PC-9 (cell line): ENCODE results near the gene GBP3. TPM values are rescaled to one million over a fixed set of nuclear protein-coding genes. Genes with fewer than 3 reads are reported as not detected.
"Not testable (repeated sequence)": the region's sequence is repeated elsewhere in the genome, so short reads cannot be mapped to it uniquely, and the experiment has no call there.

ENCODE experiments used
- BruUV-seq: library from RNA; stranded (reverse); fragments of 400-500 nt; replicated peaks from 2 replicates; lab custom pipeline; 2021; lab: Mats Ljungman, UMichigan
- CTCF ChIA-PET: fragments of 300-600 bp; sonication (Branson Sonifier 250); formaldehyde crosslinking; loops from one replicate; lab custom pipeline; 2022; ENCODE audit warnings: antibody characterized with exemption; lab: Charles Lee
- POLR2A ChIA-PET: fragments of 300-600 bp; sonication (Branson Sonifier 250); formaldehyde crosslinking; loops from one replicate; lab custom pipeline; 2022; ENCODE audit warnings: antibody characterized with exemption; ENCODE audit not compliant: unreplicated experiment; lab: Charles Lee
- DNase-seq, 2 experiments: peaks; one replicate each; pipeline versions ENCODE4 v3.0.0 to v3.0.0-alpha.2; 2015 to 2022; ENCODE audit warnings: mixed read lengths in 1 of 2
- H2AFZ ChIP-seq: fragments of 200-600 bp; sonication (generic); 2 replicates; pipeline ENCODE4 v1.8.1; 2017; ENCODE audit warnings: antibody characterized with exemption
- H3F3A ChIP-seq: fragments of 200-600 bp; sonication (generic); 2 replicates; pipeline ENCODE4 v1.8.1; 2017; ENCODE audit warnings: antibody characterized with exemption, mild to moderate bottlenecking, low read depth; ENCODE audit not compliant: insufficient read depth
- H3K27ac ChIP-seq: fragments of 200-600 bp; sonication (generic); 2 replicates; pipeline ENCODE4 v1.6.1; 2016; ENCODE audit warnings: mixed run types
- H3K27me3 ChIP-seq: fragments of 200-600 bp; sonication (generic); 2 replicates; pipeline ENCODE4 v1.6.1; 2016; ENCODE audit warnings: low read depth, mixed run types; ENCODE audit not compliant: insufficient read depth
- H3K36me3 ChIP-seq: fragments of 200-600 bp; sonication (generic); 2 replicates; pipeline ENCODE4 v1.6.1; 2016; ENCODE audit warnings: low read depth, mixed run types
- H3K4me1 ChIP-seq: fragments of 200-600 bp; sonication (generic); replicated peaks from 2 replicates; pipeline ENCODE4 v1.6.1; 2016; ENCODE audit warnings: mixed run types; ENCODE audit not compliant: insufficient read depth
- H3K4me2 ChIP-seq: fragments of 200-600 bp; sonication (generic); 2 replicates; pipeline ENCODE4 v1.6.1; 2017; ENCODE audit warnings: mixed run types
- H3K4me3 ChIP-seq: fragments of 200-600 bp; sonication (generic); 2 replicates; pipeline ENCODE4 v1.6.1; 2016; ENCODE audit warnings: mixed run types
- H3K79me2 ChIP-seq: fragments of 200-600 bp; sonication (generic); 2 replicates; pipeline ENCODE4 v1.6.1; 2017; ENCODE audit warnings: low read depth, mixed run types
- H3K9me2 ChIP-seq: fragments of 200-600 bp; sonication (generic); 2 replicates; pipeline ENCODE4 v1.8.1; 2017; ENCODE audit warnings: mild to moderate bottlenecking; ENCODE audit not compliant: insufficient read depth
- H3K9me3 ChIP-seq: fragments of 200-600 bp; sonication (generic); 2 replicates; pipeline ENCODE4 v1.8.1; 2016; ENCODE audit warnings: low read depth; ENCODE audit not compliant: insufficient read depth
- H4K20me1 ChIP-seq: fragments of 200-600 bp; sonication (generic); 2 replicates; pipeline ENCODE4 v1.8.1; 2017; ENCODE audit not compliant: insufficient read depth
- CTCF ChIP-seq: fragments of 200-600 bp; sonication (generic); conservative IDR thresholded peaks from 2 replicates; pipeline ENCODE4 v1.6.1; 2017; ENCODE audit warnings: mixed run types, antibody characterized with exemption, mild to moderate bottlenecking, moderate library complexity
- EZH2 ChIP-seq: fragments of 200-600 bp; sonication (generic); IDR thresholded peaks from 2 replicates; pipeline ENCODE4 v1.8.0; 2017; ENCODE audit warnings: antibody characterized with exemption, low read depth
- intact Hi-C: fragments of 100-400 bp; cut with micrococcal nuclease; formaldehyde crosslinking; loops from one replicate; pipeline ENCODE4 v1.10.0; 2022; ENCODE audit not compliant: unreplicated experiment
- total RNA-seq: library from RNA; stranded (reverse); gene quantifications from 2 replicates; pipeline ENCODE4 v1.2.3, GENCODE V29; 2021

The GBP3 gene
- total RNA-seq, 1 experiment from 2014 or later: 22.6 TPM

- Histone ChIP-seq H2AFZ (peak overlapping the region; percentile 79), H3K4me1 (peaks cover 38% of the 10 kb centered on the region), H4K20me1 (no peaks in the 10 kb centered on the region), H3K4me2 (peak overlapping the region; percentile 80), H3K9me3 (no peaks in the 10 kb centered on the region), H3K4me3 (peak overlapping the region; percentile 57), H3F3A (peaks cover 28% of the 10 kb centered on the region), H3K9me2 (no peaks in the 10 kb centered on the region), H3K36me3 (0 out of 2 replicates have a peak, but pooled peaks cover 10% of the 10 kb centered on the region), H3K27me3 (no peaks in the 10 kb centered on the region), H3K79me2 (peaks cover 12% of the 10 kb centered on the region), H3K27ac (peak overlapping the region; percentile 78)
- DNase-seq: no peak
- intact Hi-C loops: loop anchor here (2.0 kb wide), 1 partner anchor 42 kb away; the partner anchor contains the start of gene GBP1
- POLR2A ChIA-PET: interaction anchor here (0.9 kb wide), 1 partner anchor 94 kb away, joined by 6 read pairs; no protein-coding TSS in a partner anchor
- TF ChIP-seq EZH2 (no peak), CTCF (no peak)
- BruUV-seq: no TSS peak
- CTCF ChIA-PET: interaction anchor here (0.6 kb wide), 1 partner anchor 1758 kb away, joined by 3 read pairs; no protein-coding TSS in a partner anchor
Measured at GRCh38 chr1:89023026-89023425, 360 bp upstream of the GBP3 start.

- Histone ChIP-seq H3F3A (peaks cover 28% of the 10 kb centered on the region), H3K27ac (peak overlapping the region; percentile 2; the same call in 1 of the 2 replicates), H3K4me1 (peaks cover 49% of the 10 kb centered on the region), H3K79me2 (peaks cover 12% of the 10 kb centered on the region), H3K36me3 (peaks cover 16% of the 10 kb centered on the region; the same call in 1 of the 2 replicates), H3K4me2 (peak overlapping the region; percentile 20)
- BruUV-seq, DNase-seq, H2AFZ ChIP-seq, H3K4me3 ChIP-seq, H3K9me2 ChIP-seq, intact Hi-C loops, POLR2A ChIA-PET, H3K27me3 ChIP-seq, H4K20me1 ChIP-seq, H3K9me3 ChIP-seq, CTCF ChIA-PET: not testable (repeated sequence)
Measured at GRCh38 chr1:89018318-89018717, 4.3 kb downstream of the GBP3 start.

- ChIA-PET CTCF (no interaction called here), POLR2A (no interaction called here)
- no peaks in the 10 kb centered on the region for H3K4me1 ChIP-seq
- no peaks in the 10 kb centered on the region for H3K27me3 ChIP-seq
- H3K4me3 ChIP-seq: no peak overlapping the region
- no peaks in the 10 kb centered on the region for H3K9me2 ChIP-seq
- no peak overlapping the region for H3K4me2 ChIP-seq
- H4K20me1 ChIP-seq: no peaks in the 10 kb centered on the region
- no peak overlapping the region for H2AFZ ChIP-seq
- TF ChIP-seq EZH2: no peak
- TF ChIP-seq CTCF: no peak
- no peaks in the 10 kb centered on the region for H3K36me3 ChIP-seq
- no peak for DNase-seq
- H3K79me2 ChIP-seq: no peaks in the 10 kb centered on the region
- no peaks in the 10 kb centered on the region for H3F3A ChIP-seq
- no peaks in the 10 kb centered on the region for H3K9me3 ChIP-seq
- no TSS peak for BruUV-seq
- intact Hi-C loops: no loop called here
- no peak overlapping the region for H3K27ac ChIP-seq
Measured at GRCh38 chr1:89008511-89008910, 14.2 kb downstream of the GBP3 start.
